HG03558 (cell line): Measurements from ENCODE around the gene BMP2.
A peak's percentile ranks its signal among the peaks of the same experiment; 100 is the strongest.

Experiments used
- ATAC-seq: cut with Tn5 transposase; IDR thresholded peaks from one replicate; pipeline ENCODE4 v1.9.1; 2021; ENCODE audit warnings: moderate number of reproducible peaks; ENCODE audit not compliant: unreplicated experiment; ENCODE audit errors: extremely low read depth

BMP2 gene

GRCh38 chr20:6828794-6829423, 61.4 kb downstream of the BMP2 start:
- ATAC-seq, result peak; percentile 86

- ATAC-seq, result no peak
Observed at GRCh38 chr20:6829510-6830116, 62.1 kb downstream of the BMP2 start.
